ENCODE data around the gene WASL. TPM values are rescaled to one million over a fixed set of nuclear protein-coding genes. Genes with fewer than 3 reads are reported as not detected.

Gene WASL
- polyA plus RNA-seq, 1 donor (not counting 4 experiments of a cell fraction or from before 2014, with no cell fraction given) = 17.5 TPM

DNA sequence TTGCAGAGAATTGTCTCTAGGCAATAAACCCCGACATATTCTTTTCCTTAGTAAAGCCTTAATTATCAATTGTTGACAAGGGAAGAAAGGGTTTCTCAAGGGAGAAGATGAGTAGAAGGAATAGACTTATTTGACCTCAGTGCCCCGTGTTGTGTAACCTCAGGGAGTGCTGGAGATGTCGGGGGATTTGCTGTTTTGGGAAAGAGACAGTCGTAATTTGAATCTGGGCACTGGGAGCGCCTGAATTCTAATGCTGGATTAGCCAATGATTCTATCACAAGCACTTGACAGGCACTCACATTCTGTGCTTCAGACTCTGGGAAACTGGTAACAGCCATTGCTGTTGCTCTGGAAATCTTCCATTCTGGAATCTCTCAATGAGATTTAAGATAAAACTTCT is 106.9 kb downstream of the WASL start:
- no peak overlapping the region for H3K4me3 ChIP-seq (ENCODE audit: control insufficient read depth in 2 of 3, extremely low read depth in 1 of 3, insufficient read depth in 2 of 3, low read depth in 1 of 3, low read length in 3 of 3)
- no peak overlapping the region for H3K4me2 ChIP-seq (ENCODE audit: control insufficient read depth, extremely low read depth, insufficient read depth, low read depth, low read length)
- FAIRE-seq = no peak
- no peaks in the 10 kb centered on the region for H3K9me1 ChIP-seq (ENCODE audit: control insufficient read depth, extremely low read depth, insufficient read depth, low read length)
- no peak overlapping the region for H2AFZ ChIP-seq (ENCODE audit: control insufficient read depth, low read length)
- H3K4me1 ChIP-seq (ENCODE audit: control insufficient read depth, extremely low read depth, insufficient read depth, low read length) = peaks cover 25% of the 10 kb centered on the region
- H3K9ac ChIP-seq (ENCODE audit: control insufficient read depth, extremely low read depth, insufficient read depth, low read length) = no peak overlapping the region
- H4K20me1 ChIP-seq (ENCODE audit: control insufficient read depth, extremely low read depth, insufficient read depth, low read length) = no peaks in the 10 kb centered on the region
- TF ChIP-seq EZH2 (IDR thresholded peaks at IDR 0.05; ENCODE audit: low read length) = no peak
- no peak for TF ChIP-seq CTCF (optimal IDR thresholded peaks at IDR 0.05 in 1 of 3, IDR thresholded peaks at IDR 0.05 in 1 of 3, conservative IDR thresholded peaks at IDR 0.05 in 1 of 3; ENCODE audit: extremely low read depth in 1 of 3, insufficient read depth in 2 of 3, low read length in 3 of 3)
- no peak overlapping the region for H3K27ac ChIP-seq (ENCODE audit: control insufficient read depth, insufficient read depth, low read length)
- H3K27me3 ChIP-seq (ENCODE audit: control insufficient read depth, extremely low read depth, insufficient read depth, low read length) = no peaks in the 10 kb centered on the region
- no peaks in the 10 kb centered on the region for H3K36me3 ChIP-seq (ENCODE audit: control insufficient read depth in 2 of 2, extremely low read depth in 1 of 2, insufficient read depth in 2 of 2, low read length in 2 of 2)
- no peaks in the 10 kb centered on the region for H3K79me2 ChIP-seq (ENCODE audit: control insufficient read depth, insufficient read depth, low read length)
- DNase-seq (ENCODE audit: low read depth, low spot score) = no peak
- H3K9me3 ChIP-seq (ENCODE audit: control insufficient read depth, low read depth, low read length) = no peaks in the 10 kb centered on the region
- dilution Hi-C loops (cut with MboI; ENCODE audit: extremely low pct_ligation_motif_present, low sequenced_read_pairs) = no loop called here

DNA sequence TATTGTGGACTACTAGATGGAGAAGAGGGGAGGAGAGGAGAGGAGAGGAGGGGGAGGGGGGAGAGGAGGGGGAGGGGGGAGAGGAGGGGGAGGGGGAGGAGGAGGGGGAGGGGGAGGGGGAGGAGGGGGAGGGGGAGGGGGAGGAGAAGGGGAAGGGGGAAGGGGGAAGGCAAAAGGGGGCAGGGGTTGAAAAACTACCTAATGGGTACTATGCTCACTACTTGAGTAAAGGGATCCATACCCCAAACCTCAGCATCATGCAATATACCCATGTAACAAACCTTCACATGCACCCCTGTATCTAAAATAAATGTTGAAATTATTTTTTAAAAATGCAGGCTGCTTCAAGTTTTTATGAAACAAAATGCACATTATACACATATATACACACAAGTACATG is 108.2 kb downstream of the WASL start:
- H3K36me3 ChIP-seq (ENCODE audit: control insufficient read depth in 2 of 2, extremely low read depth in 1 of 2, insufficient read depth in 2 of 2, low read length in 2 of 2) = no peaks in the 10 kb centered on the region
- no peak overlapping the region for H3K9ac ChIP-seq (ENCODE audit: control insufficient read depth, extremely low read depth, insufficient read depth, low read length)
- H2AFZ ChIP-seq (ENCODE audit: control insufficient read depth, low read length) = no peak overlapping the region
- H3K9me3 ChIP-seq (ENCODE audit: control insufficient read depth, low read depth, low read length) = no peaks in the 10 kb centered on the region
- no peak overlapping the region for H3K4me2 ChIP-seq (ENCODE audit: control insufficient read depth, extremely low read depth, insufficient read depth, low read depth, low read length)
- H3K27ac ChIP-seq (ENCODE audit: control insufficient read depth, insufficient read depth, low read length) = no peak overlapping the region
- H3K4me3 ChIP-seq (ENCODE audit: control insufficient read depth in 2 of 3, extremely low read depth in 1 of 3, insufficient read depth in 2 of 3, low read depth in 1 of 3, low read length in 3 of 3) = no peak overlapping the region
- no peak for TF ChIP-seq EZH2 (IDR thresholded peaks at IDR 0.05; ENCODE audit: low read length)
- no peak for TF ChIP-seq CTCF (optimal IDR thresholded peaks at IDR 0.05 in 1 of 3, IDR thresholded peaks at IDR 0.05 in 1 of 3, conservative IDR thresholded peaks at IDR 0.05 in 1 of 3; ENCODE audit: extremely low read depth in 1 of 3, insufficient read depth in 2 of 3, low read length in 3 of 3)
- dilution Hi-C loops (cut with MboI; ENCODE audit: extremely low pct_ligation_motif_present, low sequenced_read_pairs) = no loop called here
- H4K20me1 ChIP-seq (ENCODE audit: control insufficient read depth, extremely low read depth, insufficient read depth, low read length) = no peaks in the 10 kb centered on the region
- FAIRE-seq (no peak), DNase-seq (ENCODE audit: low read depth, low spot score) (no peak)
- H3K9me1 ChIP-seq (ENCODE audit: control insufficient read depth, extremely low read depth, insufficient read depth, low read length) = no peaks in the 10 kb centered on the region
- H3K79me2 ChIP-seq (ENCODE audit: control insufficient read depth, insufficient read depth, low read length) = no peaks in the 10 kb centered on the region
- no peaks in the 10 kb centered on the region for H3K27me3 ChIP-seq (ENCODE audit: control insufficient read depth, extremely low read depth, insufficient read depth, low read length)
- peaks cover 23% of the 10 kb centered on the region for H3K4me1 ChIP-seq (ENCODE audit: control insufficient read depth, extremely low read depth, insufficient read depth, low read length)
